A673 (cell line): ENCODE results near the gene CXCR3. TPM values are rescaled to one million over a fixed set of nuclear protein-coding genes. Genes with fewer than 3 reads are reported as not detected.

Experiments
- BruUV-seq: library from RNA; stranded (reverse); fragments of 400-500 nt; replicated peaks from 2 replicates; lab custom pipeline; 2021; lab: Mats Ljungman, UMichigan
- CTCF ChIA-PET: fragments of 300-600 bp; sonication (Branson Sonifier 250); formaldehyde crosslinking; loops from one replicate; lab custom pipeline; 2022; ENCODE audit warnings: antibody characterized with exemption; lab: Charles Lee
- POLR2A ChIA-PET: fragments of 300-600 bp; sonication (Branson Sonifier 250); formaldehyde crosslinking; loops from one replicate; lab custom pipeline; 2022; ENCODE audit warnings: antibody characterized with exemption; ENCODE audit not compliant: low non-redundant PET; lab: Charles Lee
- DNase-seq: peaks from one replicate; pipeline ENCODE4 v3.0.0-alpha.2; 2015; ENCODE audit warnings: low spot score
- H3K27ac ChIP-seq: fragments of 200-600 bp; sonication (generic); 2 replicates; pipeline ENCODE4 v1.5.1; 2016; ENCODE audit warnings: mixed run types, low read depth, mild to moderate bottlenecking, mixed read lengths, antibody characterized with exemption, low read length; ENCODE audit not compliant: poor library complexity, severe bottlenecking
- H3K27me3 ChIP-seq: fragments of 200-600 bp; sonication (generic); replicated peaks from 2 replicates; pipeline ENCODE4 v1.6.1; 2017; ENCODE audit warnings: mixed run types, low read depth, mild to moderate bottlenecking, mixed read lengths, antibody characterized with exemption, low read length; ENCODE audit not compliant: insufficient read depth, poor library complexity
- H3K36me3 ChIP-seq: fragments of 200-600 bp; sonication (generic); 2 replicates; pipeline ENCODE4 v1.6.1; 2016; ENCODE audit warnings: mixed run types, mild to moderate bottlenecking, mixed read lengths, antibody characterized with exemption, low read length; ENCODE audit not compliant: insufficient read depth, poor library complexity, severe bottlenecking
- H3K4me1 ChIP-seq: fragments of 200-600 bp; sonication (generic); 2 replicates; pipeline ENCODE4 v1.6.1; 2017; ENCODE audit warnings: mixed run types, mild to moderate bottlenecking, mixed read lengths, antibody characterized with exemption, low read length; ENCODE audit not compliant: insufficient read depth, poor library complexity, severe bottlenecking
- H3K4me3 ChIP-seq: fragments of 200-600 bp; sonication (generic); 2 replicates; pipeline ENCODE4 v1.5.1; 2016; ENCODE audit warnings: low read depth, mixed run types, mild to moderate bottlenecking, mixed read lengths, low read length; ENCODE audit not compliant: poor library complexity, severe bottlenecking
- H3K9me3 ChIP-seq: fragments of 200-600 bp; sonication (generic); 2 replicates; pipeline ENCODE4 v1.6.1; 2016; ENCODE audit warnings: mixed run types, low read depth, mild to moderate bottlenecking, mixed read lengths, antibody characterized with exemption, low read length; ENCODE audit not compliant: poor library complexity, severe bottlenecking
- CTCF ChIP-seq: fragments of 300-800, 200-600 bp; sonication (generic); conservative IDR thresholded peaks from 2 replicates; pipeline ENCODE4 v1.5.1; 2017; ENCODE audit warnings: low read depth, mild to moderate bottlenecking, antibody characterized with exemption, low read length, moderate library complexity, mixed read lengths
- EZH2 ChIP-seq: fragments of 200-600 bp; sonication (generic); IDR thresholded peaks from 2 replicates; pipeline ENCODE4 v1.6.1; 2017; ENCODE audit warnings: borderline replicate concordance, low read depth, mild to moderate bottlenecking, mixed read lengths, antibody characterized with exemption, low read length; ENCODE audit not compliant: poor library complexity, severe bottlenecking
- intact Hi-C: fragments of 100-400 bp; cut with micrococcal nuclease; formaldehyde crosslinking; loops from one replicate; pipeline ENCODE4 v1.10.0; 2022; ENCODE audit not compliant: unreplicated experiment
- total RNA-seq: library from RNA; stranded (reverse); gene quantifications from 2 replicates; pipeline ENCODE4 v1.2.3, GENCODE V29; 2021

The CXCR3 gene
- total RNA-seq, 1 experiment from 2014 or later, result not detected

GRCh38 chrX:71661919-71662318 lies 43.6 kb upstream of the CXCR3 start:
- no peaks in the 10 kb centered on the region for H3K4me1 ChIP-seq
- no peaks in the 10 kb centered on the region for H3K36me3 ChIP-seq
- no peaks in the 10 kb centered on the region for H3K27me3 ChIP-seq
- ChIA-PET CTCF (no interaction called here), POLR2A (no interaction called here)
- no peak overlapping the region for H3K4me3 ChIP-seq
- TF ChIP-seq EZH2 (no peak), CTCF (no peak)
- H3K9me3 ChIP-seq, result no peaks in the 10 kb centered on the region
- no peak for DNase-seq
- no peak overlapping the region for H3K27ac ChIP-seq
- BruUV-seq, result no TSS peak
- intact Hi-C loops, result no loop called here

- ChIA-PET POLR2A (no interaction called here), CTCF (no interaction called here)
- no TSS peak for BruUV-seq
These were observed 42.5 kb upstream of the CXCR3 start for GRCh38 chrX:71660562-71661416.

GRCh38 chrX:71659959-71660358 lies 41.6 kb upstream of the CXCR3 start:
- Histone ChIP-seq H3K9me3 (no peaks in the 10 kb centered on the region), H3K27me3 (no peaks in the 10 kb centered on the region), H3K27ac (no peak overlapping the region), H3K4me3 (no peak overlapping the region), H3K36me3 (no peaks in the 10 kb centered on the region), H3K4me1 (no peaks in the 10 kb centered on the region)
- CTCF ChIA-PET, result no interaction called here
- intact Hi-C loops, result no loop called here
- no peak for TF ChIP-seq EZH2
- TF ChIP-seq CTCF, result no peak
- POLR2A ChIA-PET, result no interaction called here
- no peak for DNase-seq
- BruUV-seq, result no TSS peak

More at GRCh38 chrX:71660562-71661416, 42.5 kb upstream of the CXCR3 start:
- H3K27ac ChIP-seq, result no peak overlapping the region
- intact Hi-C loops, result no loop called here
- TF ChIP-seq CTCF (no peak), EZH2 (no peak)
- no peaks in the 10 kb centered on the region for H3K4me1 ChIP-seq
- no peaks in the 10 kb centered on the region for H3K27me3 ChIP-seq
- H3K36me3 ChIP-seq, result no peaks in the 10 kb centered on the region
- no peaks in the 10 kb centered on the region for H3K9me3 ChIP-seq
- H3K4me3 ChIP-seq, result no peak overlapping the region
- DNase-seq, result no peak
